Right lobe of liver (tissue), 6 donors: ENCODE results near the gene C12orf57. TPM values are rescaled to one million over a fixed set of nuclear protein-coding genes. Genes with fewer than 3 reads are reported as not detected.
A peak's percentile ranks its signal among the peaks of the same experiment; 100 is the strongest.

Experiments
- ATAC-seq, 4 donors: fragments of 200-7000 bp; cut with Tn5 transposase; one replicate each; pipeline ENCODE4 v1.9.1; 2020; ENCODE audit warnings: mild to moderate bottlenecking in 4 of 4, moderate library complexity in 4 of 4
- DNase-seq, 3 donors: peaks; one replicate each; pipeline ENCODE4 v3.0.0-alpha.2; 2020
- H3K27ac ChIP-seq, 3 donors: fragments of 200-600 bp; one replicate each; pipeline ENCODE4 v1.8.0; 2022
- H3K27me3 ChIP-seq, 2 donors: fragments of 200-600 bp; one replicate each; pipeline ENCODE4 v1.8.0; 2022
- H3K36me3 ChIP-seq, 4 donors: fragments of 200-600 bp; sonication (generic) in 1 of 4; one replicate each; pipeline versions ENCODE4 v1.5.1 to v1.8.0; 2017 to 2022; ENCODE audit warnings: control low read depth in 1 of 4
- H3K4me1 ChIP-seq, 4 donors: fragments of 200-600 bp; sonication (generic) in 1 of 4; one replicate each; pipeline versions ENCODE4 v1.5.1 to v1.8.0; 2017 to 2022; ENCODE audit warnings: control low read depth in 1 of 4
- H3K4me3 ChIP-seq, 3 donors: fragments of 200-600 bp; one replicate each; pipeline ENCODE4 v1.8.0; 2022
- H3K9me3 ChIP-seq, 4 donors: fragments of 200-600 bp; sonication (generic) in 1 of 4; one replicate each; pipeline versions ENCODE4 v1.5.1 to v1.8.0; 2017 to 2022; ENCODE audit warnings: control low read depth in 1 of 4
- POLR2A ChIP-seq: fragments of 450-650 bp; IDR thresholded peaks from one replicate; pipeline ENCODE4 v1.6.1; 2017; ENCODE audit warnings: antibody characterized with exemption, mild to moderate bottlenecking
- WGBS: methylation state at CpG from one replicate; pipeline ENCODE4 v1.1.6; 2018; ENCODE audit warnings: low coverage, low lambda C conversion rate; ENCODE audit not compliant: insufficient coverage; ENCODE audit errors: missing lambda C conversion rate; 5-methylcytosine and 5-hydroxymethylcytosine counted together
- intact Hi-C, 2 donors: fragments of 100-400 bp; cut with DNase I; formaldehyde crosslinking; loops; one replicate each; pipeline versions ENCODE4 v1.11.2 to v1.14.1; 2022
- total RNA-seq, 6 experiments: library from RNA; depleted of rRNA in 2 of 6; stranded (reverse); fragments of >200 nt in 2 of 6; fragmentation: NEBNext Ultra II Directional in 3 of 6; extraction: Animal tissue kit (Norgen Biotek cat#: 25700) in 3 of 6; gene quantifications; one replicate each; pipeline versions ENCODE4 v1.1.0 to v1.2.4, GENCODE V29; 2016 to 2023
- TF ChIP-seq, protein P1 (sequence below), 4 donors: fragments of 200-600 bp in 3 of 4; fragments of 450-650 bp in 1 of 4; IDR thresholded peaks; one replicate each; pipeline versions ENCODE4 v1.5.1 to v1.8.0; 2016 to 2022; ENCODE audit warnings: antibody characterized with exemption in 4 of 4, mild to moderate bottlenecking in 2 of 4
- donor health status: DM: no; HTN: yes; CAD: no.
- donor health status: DM: no; HTN: no; CAD: no.
- donor health status: DM: no; HTN: no; CAD: no.
- donor health status: DM: no; HTN: yes; CAD: no.
- donor health status: DM: no; HTN: yes; CAD: no.

Gene C12orf57
- total RNA-seq, 6 experiments from 2014 or later, result 47.6 to 189 (median 70.5) TPM

DNA sequence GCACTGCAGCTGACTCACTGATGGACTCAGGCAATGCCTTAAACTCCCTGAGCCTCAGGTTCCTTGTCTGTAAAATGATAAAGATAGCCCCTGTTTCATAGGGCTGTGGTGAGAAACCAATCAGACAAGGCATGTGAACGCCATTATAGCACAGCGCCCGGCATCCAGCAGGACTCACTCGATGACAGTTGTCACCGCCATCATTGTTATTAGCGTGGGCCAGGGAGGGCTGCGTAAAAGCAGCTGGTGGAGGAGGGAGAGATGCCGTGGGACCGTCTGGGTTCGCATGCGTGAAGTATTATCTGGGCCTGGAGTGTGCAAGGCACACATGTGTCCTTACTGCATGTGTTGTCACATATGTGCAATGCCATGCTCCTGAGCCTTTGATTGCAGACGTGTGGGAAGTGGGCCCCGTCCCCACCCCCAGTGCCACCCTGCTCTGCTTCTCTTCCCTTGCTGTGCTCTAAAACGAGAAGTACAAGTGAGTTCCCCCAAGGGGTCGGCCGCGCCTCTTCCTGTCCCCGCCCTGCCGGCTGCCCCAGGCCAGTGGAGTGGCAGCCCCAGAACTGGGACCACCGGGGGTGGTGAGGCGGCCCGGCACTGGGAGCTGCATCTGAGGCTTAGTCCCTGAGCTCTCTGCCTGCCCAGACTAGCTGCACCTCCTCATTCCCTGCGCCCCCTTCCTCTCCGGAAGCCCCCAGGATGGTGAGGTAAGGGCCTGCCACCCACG lies 7.2 kb downstream of the C12orf57 start, which contains the start of gene PTPN6:
TSS of gene PTPN6 (plus strand) at position 546 of the 730 bp plus-strand sequence. CDS start at position 703, 157 bp downstream.
- DNase-seq (peak; percentile 69 to 86 (median 75)), ATAC-seq (peak; percentile 2 to 29 (median 6))
- Histone ChIP-seq H3K4me3 (peak within 1 kb of the TSS; percentile 27 to 48 (median 31)), H3K36me3 (no peaks in the 10 kb centered on the region), H3K27ac (peak within 1 kb of the TSS; percentile 20 to 80 (median 77)), H3K27me3 (no peaks in the 10 kb centered on the region), H3K9me3 (no peaks in the 10 kb centered on the region), H3K4me1 (peaks cover 0 to 11% (median under 1%) of the 10 kb centered on the region in 4 donors)
- peak; percentile 45 for TF ChIP-seq POLR2A
- TF ChIP-seq, protein P1, sequence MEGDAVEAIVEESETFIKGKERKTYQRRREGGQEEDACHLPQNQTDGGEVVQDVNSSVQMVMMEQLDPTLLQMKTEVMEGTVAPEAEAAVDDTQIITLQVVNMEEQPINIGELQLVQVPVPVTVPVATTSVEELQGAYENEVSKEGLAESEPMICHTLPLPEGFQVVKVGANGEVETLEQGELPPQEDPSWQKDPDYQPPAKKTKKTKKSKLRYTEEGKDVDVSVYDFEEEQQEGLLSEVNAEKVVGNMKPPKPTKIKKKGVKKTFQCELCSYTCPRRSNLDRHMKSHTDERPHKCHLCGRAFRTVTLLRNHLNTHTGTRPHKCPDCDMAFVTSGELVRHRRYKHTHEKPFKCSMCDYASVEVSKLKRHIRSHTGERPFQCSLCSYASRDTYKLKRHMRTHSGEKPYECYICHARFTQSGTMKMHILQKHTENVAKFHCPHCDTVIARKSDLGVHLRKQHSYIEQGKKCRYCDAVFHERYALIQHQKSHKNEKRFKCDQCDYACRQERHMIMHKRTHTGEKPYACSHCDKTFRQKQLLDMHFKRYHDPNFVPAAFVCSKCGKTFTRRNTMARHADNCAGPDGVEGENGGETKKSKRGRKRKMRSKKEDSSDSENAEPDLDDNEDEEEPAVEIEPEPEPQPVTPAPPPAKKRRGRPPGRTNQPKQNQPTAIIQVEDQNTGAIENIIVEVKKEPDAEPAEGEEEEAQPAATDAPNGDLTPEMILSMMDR (IDR thresholded peaks at IDR 0.05), result no peak
- 40% methylated on average over 4 of the region's 25 CpGs for WGBS
- intact Hi-C loops, result loop anchor here in 1 of 2 donors (10.0 kb wide), 1 partner anchor 144 kb away; the partner anchor contains the start of gene C1R

DNA sequence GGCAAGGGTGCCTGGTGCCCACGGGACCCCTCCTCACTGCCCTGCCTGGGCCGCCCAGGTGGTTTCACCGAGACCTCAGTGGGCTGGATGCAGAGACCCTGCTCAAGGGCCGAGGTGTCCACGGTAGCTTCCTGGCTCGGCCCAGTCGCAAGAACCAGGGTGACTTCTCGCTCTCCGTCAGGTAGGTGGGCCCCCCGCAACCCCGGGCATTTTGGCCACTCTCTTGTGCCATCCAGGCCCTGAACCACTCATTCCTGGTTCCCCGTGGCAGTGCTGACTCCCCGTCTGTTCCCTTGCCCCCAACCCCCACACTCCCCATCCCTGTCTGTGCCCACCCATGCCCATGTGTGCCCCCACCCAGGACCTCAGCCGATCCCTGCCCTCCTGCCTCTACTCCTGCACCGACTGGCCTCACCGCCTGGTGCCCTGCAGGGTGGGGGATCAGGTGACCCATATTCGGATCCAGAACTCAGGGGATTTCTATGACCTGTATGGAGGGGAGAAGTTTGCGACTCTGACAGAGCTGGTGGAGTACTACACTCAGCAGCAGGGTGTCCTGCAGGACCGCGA lies 7.8 kb downstream of the C12orf57 start:
- no peak for TF ChIP-seq POLR2A
- TF ChIP-seq, protein P1 (IDR thresholded peaks at IDR 0.05), result no peak
- peak; percentile 22 to 56 (median 49) for DNase-seq
- peaks cover 0 to 6% (median 0%) of the 10 kb centered on the region in 4 donors for H3K4me1 ChIP-seq
- ATAC-seq, result no peak
- WGBS, result 80% methylated on average over 2 of the region's 20 CpGs
- peak overlapping the region; percentile 10 to 48 (median 27) for H3K4me3 ChIP-seq
- intact Hi-C loops, result loop anchor here in 1 of 2 donors (10.0 kb wide), 1 partner anchor 143 kb away; the partner anchor contains the start of gene C1R
- H3K9me3 ChIP-seq, result no peaks in the 10 kb centered on the region
- H3K27ac ChIP-seq, result peak overlapping the region; percentile 20 to 80 (median 77)
- no peaks in the 10 kb centered on the region for H3K36me3 ChIP-seq
- H3K27me3 ChIP-seq, result no peaks in the 10 kb centered on the region

DNA sequence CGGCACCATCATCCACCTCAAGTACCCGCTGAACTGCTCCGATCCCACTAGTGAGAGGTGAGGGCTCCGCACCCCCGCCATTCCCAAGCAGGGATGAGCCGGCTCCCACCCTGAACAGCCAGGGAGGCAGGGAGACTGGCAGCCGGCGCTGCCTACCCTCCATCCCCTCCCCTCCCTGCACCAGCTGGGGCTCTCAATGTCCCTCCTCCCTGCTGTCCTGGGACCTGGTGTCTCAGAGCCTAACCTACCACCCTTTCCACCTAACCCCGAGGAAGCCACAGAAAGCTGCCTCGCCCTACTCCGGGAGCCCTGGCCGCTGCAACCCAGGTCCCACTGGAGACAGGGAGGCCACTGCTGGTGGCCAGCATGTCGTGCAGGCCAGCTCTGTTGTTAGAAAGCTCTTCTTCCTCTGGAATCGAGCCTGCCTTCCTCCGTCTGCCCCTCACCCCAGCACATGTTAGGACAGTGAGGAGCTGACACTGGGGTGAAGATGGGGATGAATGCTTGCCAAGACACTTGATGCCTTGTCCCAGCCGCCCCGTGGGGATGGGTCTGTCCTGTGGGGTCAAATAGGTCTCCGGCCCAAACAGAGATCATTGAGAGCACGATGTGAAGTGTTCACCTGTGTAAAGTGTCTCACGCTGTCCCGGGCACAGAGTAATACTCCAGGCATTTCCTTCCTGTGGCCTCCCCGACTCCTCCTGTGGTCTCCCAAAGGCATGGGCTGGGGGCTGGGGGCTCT lies 8.5 kb downstream of the C12orf57 start:
- ATAC-seq (no peak), DNase-seq (peak in 2 of 3 donors; percentile 21 to 55)
- Histone ChIP-seq H3K27ac (peak overlapping the region in 2 of 3 donors; percentile 77 to 80), H3K9me3 (no peaks in the 10 kb centered on the region), H3K4me3 (peak overlapping the region; percentile 27 to 48 (median 31)), H3K36me3 (no peaks in the 10 kb centered on the region), H3K27me3 (no peaks in the 10 kb centered on the region), H3K4me1 (no peaks in the 10 kb centered on the region)
- TF ChIP-seq, protein P1 (IDR thresholded peaks at IDR 0.05), result no peak
- no peak for TF ChIP-seq POLR2A
- intact Hi-C loops, result loop anchor here in 1 of 2 donors (10.0 kb wide), 1 partner anchor 143 kb away; the partner anchor contains the start of gene C1R
- WGBS, result 52% methylated on average over 11 of the region's 22 CpGs

DNA sequence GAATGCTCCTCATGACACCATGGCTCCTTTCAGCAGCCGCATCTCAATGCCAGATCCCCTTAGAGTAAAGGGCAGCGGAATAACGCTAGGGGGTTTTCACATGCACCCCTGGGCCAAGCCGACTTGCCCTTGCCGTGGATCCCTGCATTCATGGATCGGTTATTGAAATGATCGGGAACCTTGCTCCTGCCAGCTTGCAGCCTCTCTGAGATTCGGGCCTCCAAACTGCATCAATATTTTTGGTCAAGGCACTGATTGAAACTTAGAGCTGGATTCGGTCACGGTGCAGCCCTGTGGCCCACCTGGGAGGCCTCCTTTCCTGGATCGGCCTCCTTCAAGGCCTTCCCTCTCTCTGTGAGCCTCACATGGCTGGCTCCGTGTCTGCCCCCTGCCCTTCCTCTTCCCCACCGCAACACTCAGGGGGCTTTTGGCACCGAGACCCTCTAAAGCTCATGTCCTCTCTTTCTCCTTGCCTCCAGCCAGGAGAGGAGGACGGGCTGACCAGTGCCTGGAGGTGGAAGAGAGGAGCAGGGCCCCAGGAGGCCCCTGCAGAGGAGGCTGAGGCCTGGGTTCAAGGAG lies 9.1 kb downstream of the C12orf57 start:
- no peaks in the 10 kb centered on the region for H3K27me3 ChIP-seq
- ATAC-seq, result no peak
- peak overlapping the region; percentile 15 to 80 (median 77) for H3K27ac ChIP-seq
- H3K36me3 ChIP-seq, result no peaks in the 10 kb centered on the region
- peak in 1 of 3 donors; percentile 32 for DNase-seq
- H3K4me1 ChIP-seq, result no peaks in the 10 kb centered on the region
- peak overlapping the region; percentile 27 to 48 (median 31) for H3K4me3 ChIP-seq
- TF ChIP-seq POLR2A, result no peak
- TF ChIP-seq, protein P1 (IDR thresholded peaks at IDR 0.05), result no peak
- H3K9me3 ChIP-seq, result no peaks in the 10 kb centered on the region
- intact Hi-C loops, result loop anchor here in 1 of 2 donors (10.0 kb wide), 1 partner anchor 142 kb away; the partner anchor contains the start of gene C1R
- 48% methylated on average over 4 of the region's 15 CpGs for WGBS
